ENCODE measurements around the gene C1QC.

C1QC gene

DNA sequence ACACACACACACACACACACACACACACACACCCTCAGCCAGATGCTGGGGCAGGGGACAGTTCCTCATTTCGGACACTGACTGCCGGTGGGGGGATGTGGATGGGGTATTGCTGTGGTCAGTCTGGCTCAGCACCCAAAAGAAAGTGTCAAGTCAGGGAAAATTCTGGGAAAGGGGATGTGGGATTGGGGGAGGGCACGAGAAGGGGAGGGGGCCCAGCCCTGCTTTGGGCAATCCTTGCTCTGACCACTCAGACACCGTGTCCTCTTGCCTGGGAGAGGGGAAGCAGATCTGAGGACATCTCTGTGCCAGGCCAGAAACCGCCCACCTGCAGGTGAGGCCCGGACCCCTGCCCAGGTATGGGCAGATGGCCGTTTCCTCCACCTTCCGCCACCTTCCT lies at the start of gene C1QC:
C1QC (plus strand) TSS at position 253 of the 400 bp plus-strand sequence. CDS start 391 bp downstream, outside the sequence.
- DNase-seq, result no peak

DNA sequence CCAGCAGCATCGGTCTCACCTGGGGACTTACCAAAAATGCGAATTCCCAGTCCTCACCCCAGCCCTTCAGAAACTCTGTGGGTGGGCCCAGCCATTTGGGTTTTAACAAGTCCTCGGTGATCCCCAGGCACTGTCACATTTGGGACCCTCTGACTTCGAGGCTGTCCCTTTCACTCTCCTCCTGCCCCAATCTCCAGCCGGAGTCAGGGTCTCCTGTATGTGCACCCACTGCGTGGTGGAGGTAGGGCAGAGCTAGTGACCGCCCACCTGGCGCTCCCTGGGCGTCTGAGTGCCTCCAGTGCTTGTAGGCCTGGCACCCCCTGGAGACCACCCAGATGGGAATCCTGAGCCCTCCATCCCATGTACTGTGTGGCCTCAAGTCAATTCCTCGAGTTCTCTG lies 49.0 kb upstream of the C1QC start:
- no peak for DNase-seq

DNA sequence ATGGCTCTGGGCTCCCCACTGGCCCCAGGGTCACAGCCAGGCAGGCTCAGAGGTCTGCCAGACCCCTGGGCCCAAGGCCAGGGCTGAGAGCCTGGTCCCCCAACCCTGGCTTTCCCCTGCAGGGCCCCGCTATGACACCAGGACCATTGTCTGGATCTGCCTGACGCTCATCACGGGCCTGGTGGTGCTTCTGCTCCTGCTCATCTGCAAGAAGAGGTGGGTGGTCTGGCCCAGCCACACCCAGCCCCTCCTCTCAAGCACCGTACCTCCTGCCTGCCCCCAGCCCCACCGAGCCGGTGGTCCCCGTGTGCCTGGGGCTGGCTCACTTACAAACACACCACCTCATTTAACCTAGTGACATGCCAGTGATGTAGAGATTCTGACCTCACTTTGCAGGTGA lies 48.3 kb upstream of the C1QC start:
- no peak for DNase-seq

DNA sequence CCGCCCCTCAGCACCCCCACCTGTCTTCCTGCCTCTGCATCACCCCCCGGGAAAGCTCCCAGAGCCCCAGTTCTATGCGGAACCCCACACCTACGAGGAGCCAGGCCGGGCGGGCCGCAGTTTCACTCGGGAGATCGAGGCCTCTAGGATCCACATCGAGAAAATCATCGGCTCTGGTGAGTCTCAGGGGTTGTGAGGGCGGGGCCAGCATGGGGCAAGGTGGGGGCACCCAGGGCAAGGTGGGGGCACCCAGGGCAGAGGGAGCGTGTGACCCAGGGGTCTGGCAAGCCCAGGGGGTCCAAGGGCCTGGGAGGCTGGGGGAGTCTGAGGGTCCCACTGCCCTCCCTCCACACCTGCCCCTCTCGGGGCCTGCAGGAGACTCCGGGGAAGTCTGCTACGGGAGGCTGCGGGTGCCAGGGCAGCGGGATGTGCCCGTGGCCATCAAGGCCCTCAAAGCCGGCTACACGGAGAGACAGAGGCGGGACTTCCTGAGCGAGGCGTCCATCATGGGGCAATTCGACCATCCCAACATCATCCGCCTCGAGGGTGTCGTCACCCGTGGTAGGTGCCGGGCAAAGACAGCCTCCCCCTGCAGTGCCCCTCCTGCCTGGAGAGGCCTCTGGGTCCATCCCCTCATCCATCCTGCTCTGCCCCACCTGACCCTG lies 46.0 kb upstream of the C1QC start:
- DNase-seq, result no peak

DNA sequence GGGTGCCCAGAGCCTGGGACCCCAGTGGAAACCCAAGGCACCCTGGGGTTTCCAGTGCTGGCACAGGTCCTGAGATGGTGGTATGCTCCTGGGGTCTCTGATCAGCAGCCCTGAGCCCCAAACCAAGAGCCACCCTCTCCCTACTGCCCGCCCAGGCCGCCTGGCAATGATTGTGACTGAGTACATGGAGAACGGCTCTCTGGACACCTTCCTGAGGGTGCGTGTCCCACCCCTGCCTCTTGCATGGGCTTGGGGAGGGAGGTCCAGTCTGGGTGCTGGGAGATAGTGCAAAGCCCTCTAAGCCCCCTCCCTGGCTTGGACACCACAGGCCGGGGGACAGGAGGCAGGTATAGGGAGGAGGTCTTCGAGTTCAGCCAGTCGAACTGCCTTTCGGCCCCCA lies 45.4 kb upstream of the C1QC start:
- DNase-seq, result no peak

DNA sequence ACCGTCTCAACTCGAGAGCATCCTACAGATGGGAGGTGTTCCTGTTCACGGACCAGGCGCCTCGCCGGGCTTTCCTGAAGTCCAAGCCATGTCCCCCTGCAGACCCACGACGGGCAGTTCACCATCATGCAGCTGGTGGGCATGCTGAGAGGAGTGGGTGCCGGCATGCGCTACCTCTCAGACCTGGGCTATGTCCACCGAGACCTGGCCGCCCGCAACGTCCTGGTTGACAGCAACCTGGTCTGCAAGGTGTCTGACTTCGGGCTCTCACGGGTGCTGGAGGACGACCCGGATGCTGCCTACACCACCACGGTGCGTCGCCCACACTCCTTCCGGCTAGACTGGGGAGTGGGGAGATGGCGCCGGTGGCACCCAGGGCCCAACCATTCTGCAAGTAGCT lies 44.7 kb upstream of the C1QC start:
- no peak for DNase-seq

DNA sequence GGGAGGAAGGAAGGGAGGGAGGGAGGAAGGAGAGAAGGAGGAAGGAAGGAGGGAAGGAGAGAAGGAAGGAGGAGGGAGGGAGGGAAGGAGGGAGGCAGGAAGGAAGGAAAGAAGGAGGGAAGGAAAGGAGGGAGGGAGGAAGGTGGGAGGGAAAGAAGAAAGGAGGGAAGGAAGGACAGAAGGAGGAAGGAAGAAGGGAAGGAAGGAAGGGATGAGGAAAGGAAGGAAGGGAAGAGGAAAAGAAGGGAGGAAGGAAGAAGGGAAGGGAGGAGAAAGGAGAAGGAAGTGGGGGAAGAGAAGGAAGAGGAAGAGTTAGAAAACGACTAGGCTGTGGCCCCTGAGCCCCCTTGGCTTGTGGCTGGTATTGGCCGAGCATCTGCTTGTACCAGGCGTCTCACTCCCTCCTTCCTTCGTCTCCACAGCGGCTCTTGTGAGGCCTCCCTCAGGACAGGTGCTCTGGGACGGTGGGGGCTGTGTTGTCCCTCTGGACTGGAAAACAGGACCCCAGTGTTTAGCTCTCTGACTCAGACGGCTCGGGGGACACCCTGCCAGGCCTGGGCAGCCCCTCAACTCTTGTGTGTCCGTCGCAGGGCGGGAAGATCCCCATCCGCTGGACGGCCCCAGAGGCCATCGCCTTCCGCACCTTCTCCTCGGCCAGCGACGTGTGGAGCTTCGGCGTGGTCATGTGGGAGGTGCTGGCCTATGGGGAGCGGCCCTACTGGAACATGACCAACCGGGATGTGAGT lies 43.2 kb upstream of the C1QC start:
- DNase-seq, result peak in 1 of 2 experiments; percentile 6

DNA sequence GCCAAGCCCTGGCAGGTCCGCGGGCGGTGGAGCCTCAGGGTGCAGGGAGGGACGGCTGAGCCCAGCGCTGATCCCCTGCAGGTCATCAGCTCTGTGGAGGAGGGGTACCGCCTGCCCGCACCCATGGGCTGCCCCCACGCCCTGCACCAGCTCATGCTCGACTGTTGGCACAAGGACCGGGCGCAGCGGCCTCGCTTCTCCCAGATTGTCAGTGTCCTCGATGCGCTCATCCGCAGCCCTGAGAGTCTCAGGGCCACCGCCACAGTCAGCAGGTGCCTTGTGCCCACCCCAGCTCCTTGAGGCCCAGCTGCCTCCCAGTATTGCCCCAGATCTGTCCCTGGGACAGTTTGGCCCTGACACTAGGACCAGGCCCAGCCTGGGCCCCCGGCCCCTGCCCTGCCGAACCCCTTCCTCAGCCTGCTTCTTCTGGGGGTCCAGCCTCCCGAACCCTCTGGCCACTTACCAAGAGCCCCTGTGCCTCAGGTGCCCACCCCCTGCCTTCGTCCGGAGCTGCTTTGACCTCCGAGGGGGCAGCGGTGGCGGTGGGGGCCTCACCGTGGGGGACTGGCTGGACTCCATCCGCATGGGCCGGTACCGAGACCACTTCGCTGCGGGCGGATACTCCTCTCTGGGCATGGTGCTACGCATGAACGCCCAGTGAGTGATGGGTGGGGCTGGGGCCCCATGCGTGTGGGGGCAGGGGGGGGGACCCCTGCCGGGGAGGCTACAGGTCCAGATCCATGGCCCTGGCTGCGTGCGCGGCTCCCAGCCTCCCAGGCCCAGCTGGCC lies 42.4 kb upstream of the C1QC start:
- no peak for DNase-seq

DNA sequence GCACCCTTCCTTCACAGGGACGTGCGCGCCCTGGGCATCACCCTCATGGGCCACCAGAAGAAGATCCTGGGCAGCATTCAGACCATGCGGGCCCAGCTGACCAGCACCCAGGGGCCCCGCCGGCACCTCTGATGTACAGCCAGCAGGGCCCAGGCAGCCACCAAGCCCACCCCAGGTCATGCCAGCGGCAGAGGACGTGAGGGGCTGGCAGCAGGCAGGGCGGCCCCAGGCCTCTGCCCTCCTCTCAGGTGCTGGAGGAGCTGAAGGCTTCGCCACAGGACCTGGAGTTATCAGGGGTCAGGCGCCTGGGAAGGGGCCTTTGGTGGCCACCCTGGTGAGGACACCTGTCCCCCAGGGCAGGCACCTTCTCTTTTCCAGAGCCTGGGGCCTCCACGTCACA lies 41.8 kb upstream of the C1QC start:
- no peak for DNase-seq

DNA sequence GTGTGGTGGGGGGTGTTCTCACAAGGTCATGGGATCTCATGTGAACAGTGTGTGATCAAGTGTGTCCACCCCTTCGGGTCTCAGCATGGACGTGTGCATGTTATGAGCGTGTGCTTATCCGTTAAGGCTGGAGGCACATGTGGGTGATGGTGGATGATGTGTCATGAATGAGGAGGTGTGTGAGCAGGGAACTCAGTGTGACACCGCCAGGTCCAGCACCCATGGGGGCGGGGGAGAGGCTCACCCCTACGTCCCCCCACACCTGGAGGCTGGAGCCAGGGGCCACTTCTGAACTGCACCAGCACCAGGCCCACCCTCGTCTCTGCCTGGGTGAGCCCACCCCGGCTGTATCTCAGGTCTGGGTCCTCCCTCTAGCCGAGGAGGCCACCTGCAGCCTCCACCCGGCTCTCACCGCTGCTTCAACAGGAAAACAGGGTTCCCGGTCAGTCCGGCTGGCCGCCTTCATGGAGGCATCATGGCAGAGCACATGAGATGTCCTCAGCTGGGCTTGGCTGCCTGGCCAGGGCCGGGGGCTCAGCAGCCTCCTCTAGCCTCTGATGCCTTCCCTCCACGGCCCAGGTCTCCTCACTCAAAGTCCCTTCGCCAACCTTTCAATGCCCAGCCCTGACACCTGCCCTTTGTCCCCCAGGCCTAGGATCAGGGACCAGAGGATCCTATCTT lies 41.2 kb upstream of the C1QC start:
- no peak for DNase-seq

DNA sequence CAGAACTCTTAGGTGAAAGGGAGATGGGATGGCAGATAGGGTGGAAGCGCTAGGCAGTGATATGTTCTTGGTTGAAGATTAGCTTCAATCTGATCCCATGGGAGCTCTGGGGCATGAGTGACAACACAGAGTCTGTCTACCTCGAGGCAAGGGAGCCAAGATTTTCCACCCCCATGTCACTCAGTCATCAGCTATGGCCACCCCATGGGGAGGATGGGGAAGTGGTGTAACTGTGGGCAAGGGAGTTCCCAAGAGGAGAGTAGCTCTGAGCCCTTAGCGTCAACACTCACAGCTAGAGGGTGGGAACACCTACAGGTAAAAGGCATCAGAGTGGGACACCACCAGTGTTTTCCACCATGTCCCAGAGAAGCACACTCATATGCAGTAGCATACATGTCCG lies 37.3 kb upstream of the C1QC start:
- no peak for DNase-seq

DNA sequence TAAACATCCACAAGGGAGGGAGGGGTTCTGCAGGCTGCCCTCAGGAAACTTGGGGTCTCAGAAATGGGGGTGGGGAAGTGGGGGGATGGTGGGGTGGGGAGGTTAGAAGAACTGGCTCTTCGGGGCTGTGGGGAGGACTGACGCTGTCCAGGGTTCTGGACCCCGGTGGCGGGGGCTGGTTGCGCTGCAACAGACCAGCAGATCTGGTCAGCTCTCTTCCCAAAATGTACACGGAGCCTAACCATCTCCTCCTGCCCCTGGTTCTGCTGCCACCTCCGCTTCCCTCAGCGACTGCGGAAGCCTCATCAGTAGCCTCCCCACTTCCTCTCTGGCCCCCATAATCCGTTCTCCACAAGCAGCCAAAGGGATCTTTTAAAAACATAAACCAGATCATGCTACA lies 36.3 kb upstream of the C1QC start:
- DNase-seq, result no peak

DNA sequence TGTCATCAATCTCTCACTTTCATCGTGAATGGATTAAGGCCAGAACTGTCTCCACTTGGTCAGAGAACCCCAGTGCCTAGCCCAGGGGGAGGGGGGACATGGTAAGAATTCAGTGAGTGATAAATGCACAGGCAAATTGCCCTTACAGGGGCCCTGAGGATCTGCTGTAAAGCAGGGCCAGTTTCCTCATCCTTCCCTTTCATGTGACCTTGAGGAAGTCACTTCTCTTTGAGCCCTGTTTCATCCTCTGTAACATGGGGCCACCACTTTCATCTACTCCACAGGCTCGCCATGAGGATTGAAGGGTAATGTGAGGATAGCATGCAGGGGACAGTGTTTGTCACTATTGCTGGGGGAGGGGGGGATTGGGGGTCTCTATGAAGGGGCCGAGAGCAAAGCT lies 35.1 kb upstream of the C1QC start:
- no peak for DNase-seq

DNA sequence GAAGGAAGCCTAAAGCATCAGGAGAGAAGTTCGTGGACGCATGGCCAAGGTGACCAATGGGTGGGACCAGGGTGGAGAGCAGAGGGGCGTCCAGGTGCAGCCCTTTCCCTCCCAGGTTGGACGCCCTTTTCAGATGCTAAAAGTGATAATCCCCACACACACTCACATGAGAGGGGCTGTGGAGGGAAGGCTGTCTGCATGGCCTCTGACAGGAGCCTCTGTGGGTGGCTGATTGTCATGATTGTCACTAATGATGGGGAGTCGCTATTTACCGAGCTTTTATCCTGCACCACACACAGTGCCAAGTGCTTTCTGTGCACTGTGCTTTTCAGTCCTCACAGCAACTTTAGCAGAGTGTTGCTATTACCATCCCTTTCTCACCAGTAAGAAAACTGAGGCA lies 34.1 kb upstream of the C1QC start:
- no peak for DNase-seq

DNA sequence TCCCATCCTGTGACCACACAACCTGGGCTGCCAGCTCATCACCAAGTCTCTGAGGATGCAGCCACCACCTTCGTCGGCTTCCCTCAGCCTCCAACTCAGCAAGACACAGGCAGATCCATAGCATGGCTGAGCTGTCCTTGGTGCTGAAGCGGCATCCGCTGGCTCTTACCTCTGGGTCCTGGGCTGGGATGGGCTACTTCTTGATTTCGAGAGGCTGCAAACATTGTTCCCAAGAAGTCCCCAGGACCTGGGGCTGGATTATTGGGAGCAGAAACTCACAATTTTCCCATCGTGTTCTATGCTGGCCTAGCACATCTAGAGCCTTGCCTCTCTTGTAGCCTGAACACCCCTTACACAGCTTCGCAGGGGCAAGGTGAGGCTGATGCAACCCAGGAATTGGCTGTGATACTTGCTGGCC lies 31.9 kb upstream of the C1QC start:
- DNase-seq, result no peak

DNA sequence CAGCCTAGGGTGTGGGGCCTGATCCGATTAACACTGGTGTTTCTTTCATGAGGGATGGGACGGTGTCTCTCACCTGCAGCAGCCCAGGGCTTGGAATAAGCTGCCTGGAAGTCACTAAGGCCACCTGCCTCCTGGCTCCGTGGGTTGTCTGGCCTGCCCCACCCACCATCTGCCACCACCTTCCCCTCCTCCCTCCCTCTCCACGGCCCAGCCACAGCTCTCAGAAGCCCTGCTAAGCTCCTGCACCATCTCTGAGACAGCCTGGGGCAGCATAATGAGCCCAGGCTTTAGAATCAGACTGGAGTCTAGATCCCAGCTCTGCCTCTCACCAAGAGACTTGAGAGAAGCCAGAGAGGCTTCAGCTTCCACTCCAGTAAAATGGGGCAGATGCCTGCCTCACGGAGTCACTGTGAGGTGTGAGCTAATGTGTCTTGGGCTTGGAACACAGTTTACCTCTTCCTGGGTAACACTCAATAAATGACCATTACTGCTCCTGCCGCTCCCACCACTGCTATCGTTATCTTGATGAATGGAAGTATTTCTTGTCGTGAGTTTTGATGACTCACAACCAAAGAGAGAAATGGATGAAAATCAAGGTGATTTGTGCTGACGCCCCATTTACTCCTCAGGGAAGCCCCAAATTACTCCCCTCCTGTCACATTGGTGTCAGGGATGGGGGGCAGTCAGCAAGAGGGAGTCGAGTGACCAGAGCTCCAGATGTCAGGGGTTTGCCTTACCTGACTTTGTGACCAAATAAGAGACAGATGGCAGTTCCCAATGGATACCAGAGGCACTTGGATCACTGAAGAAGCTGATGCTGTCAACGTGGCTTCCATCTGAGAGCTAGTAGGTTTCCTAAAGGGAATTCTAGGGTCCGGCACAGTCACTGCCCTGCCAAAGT lies 30.5 kb upstream of the C1QC start:
- DNase-seq, result peak in 1 of 2 experiments; percentile 20

DNA sequence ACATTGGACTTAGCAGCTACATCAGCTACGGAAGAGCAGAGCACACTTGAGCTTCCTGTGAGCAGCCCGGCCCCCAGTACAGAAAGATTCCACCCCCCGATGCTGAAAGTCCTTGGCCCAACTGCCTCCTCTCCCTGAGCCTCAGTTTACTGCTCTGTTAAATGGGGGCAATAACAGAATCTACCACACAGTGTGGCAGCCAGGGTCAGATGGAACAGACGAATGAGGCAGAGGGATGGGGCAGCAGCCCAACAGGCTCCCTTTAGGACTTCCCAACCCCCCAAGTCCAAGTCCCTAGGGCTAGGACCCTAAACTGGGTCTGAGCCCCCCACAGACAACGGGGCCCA lies 29.9 kb upstream of the C1QC start:
- no peak for DNase-seq

DNA sequence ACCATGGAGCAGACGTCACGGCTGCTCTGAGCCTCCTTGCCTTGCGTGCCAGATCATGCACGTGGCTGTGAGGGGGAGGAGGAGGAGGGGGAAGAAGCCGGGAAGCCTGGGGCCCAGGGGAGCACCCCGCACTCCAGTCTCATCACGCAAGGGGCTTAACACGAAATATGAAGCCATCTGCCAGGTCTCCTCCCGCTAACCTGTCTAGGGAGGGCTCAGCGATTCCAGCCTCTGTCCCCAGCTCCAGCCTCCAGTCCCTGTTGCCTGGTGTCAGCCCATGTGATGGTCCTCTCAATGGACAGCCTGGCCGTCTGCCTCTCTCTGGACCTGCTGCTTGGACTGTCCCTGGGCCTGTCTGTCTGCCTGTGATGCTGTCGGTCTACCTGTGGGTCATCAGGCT lies 29.5 kb upstream of the C1QC start:
- no peak for DNase-seq

DNA sequence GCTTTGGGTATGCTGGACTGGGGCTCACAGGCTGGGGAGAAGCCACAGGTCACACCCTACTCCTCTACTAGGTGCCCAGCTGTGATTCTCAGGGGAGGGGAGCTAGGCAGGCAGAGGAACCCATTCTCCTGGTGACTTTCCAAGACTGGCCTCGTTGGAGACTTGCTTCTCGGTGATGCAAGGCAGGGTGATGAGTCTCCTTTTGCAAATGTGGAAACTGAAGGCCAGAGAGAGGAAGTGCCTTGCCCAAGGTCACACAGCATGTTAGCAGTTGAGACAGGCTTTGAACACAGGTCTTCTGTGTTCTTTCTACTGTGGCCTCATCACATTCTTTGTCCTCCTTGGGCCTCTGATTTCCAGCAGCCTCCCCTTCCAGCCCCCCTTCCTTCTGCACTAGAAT lies 27.5 kb upstream of the C1QC start:
- no peak for DNase-seq

DNA sequence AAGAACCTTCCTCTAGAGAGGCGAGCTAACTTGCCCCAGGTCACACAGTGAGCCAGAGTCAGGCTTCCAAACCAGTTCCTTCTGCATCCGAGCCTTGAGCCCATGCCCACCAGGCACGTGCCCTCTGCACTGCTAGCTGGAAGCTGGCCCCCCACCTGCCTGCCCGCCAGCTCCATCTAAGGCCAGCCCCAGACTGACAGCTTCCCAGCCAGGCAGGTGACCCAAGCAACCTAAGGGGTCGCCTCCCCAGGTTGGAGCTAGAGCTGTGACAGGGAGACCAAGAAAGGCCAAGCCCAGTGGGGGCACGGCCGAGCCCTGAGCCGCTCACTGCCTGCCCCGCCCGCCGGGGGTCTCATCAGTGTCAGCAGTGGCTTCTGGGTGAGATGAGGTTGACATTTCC lies 26.9 kb upstream of the C1QC start:
- no peak for DNase-seq

DNA sequence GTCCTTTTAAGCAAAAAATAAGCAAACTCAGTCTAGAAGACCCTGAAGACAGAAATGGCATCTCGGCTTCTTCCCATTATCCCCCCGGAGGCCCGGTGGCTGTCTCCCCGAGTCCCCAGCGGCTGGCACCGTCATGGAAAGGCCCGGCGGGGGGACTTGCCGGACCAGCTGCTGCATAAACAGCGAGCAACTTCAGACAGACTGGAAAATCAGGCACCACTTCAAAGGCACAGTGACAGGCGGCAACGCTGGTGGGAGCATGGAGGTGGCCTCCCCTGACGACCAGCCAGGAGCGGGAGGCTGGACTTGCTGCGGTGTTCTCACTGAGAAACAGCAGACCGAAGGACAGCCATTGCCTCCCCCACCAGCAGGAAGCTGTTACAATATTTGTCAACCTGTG lies 25.4 kb upstream of the C1QC start:
- no peak for DNase-seq

DNA sequence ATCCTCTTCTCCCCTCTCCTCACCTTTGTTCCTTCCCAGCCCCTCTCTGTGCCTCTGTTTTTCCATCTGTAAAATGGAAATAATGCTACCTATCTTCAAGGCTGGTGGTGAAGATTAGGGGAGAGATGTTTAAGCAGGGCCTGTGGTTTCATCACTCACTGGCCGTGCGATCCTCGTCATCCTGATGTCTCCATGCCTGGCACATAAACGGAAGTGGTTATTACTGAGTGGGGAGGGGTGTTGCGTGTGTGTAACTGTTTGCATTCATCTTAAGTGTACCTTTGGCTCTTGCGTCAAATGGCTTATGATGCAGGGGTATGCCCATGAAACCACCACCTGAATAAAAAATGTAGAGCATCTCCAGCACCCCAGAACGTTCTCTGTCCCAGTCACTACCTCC lies 24.2 kb upstream of the C1QC start:
- DNase-seq, result no peak
